SIG-M5 (cell line): ENCODE measurements around the gene AARS2.

Source experiments
- DNase-seq: peaks from one replicate; lab custom pipeline; 2025; lab: John Stamatoyannopoulos, UW

AARS2 gene

DNA sequence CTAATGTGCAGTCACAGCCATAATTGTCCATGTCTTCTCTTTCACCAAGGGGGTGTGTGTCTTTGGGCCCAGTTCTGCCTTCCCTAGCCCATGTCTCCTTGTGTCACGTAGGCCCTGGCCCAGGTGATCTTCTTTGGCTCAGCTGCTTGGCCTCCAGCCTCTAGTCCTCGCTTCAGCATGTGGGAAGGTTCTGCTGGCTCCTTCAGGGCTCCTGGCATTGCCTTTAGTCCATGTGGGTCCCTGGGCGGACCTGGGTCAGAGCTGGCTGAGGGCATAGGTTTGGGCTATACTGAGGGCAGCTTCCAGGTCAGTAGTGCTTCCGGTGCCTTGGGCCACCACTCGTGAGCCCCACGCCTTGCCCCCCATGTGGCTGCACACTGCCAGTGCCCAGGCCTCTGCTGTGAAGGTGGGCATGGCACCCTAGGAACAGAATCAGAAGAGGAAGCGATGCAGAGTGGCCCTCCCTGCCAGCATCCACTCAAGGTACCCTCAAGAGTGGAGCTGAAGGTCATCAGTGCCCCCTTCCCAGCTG is 12.8 kb downstream of the AARS2 start:
- no peak for DNase-seq

DNA sequence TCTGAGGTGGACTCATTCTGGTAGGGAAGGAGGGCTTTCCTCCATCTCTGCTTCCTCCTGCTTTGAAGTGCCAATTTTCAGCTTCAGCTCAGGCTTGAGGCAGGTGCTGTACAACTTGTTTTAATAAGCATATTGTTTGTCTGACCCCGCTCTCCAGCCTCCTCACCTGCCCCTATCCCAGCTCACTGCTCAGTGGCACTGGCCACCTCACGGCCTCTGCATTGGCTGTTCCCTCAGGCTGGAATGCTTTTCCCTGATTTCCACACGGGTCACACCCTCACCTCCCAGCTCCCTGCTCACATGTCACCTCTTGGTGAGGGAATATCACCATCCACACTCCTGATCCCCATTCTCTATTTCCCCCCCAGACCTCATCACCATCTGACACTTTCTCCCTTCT is 14.3 kb downstream of the AARS2 start:
- no peak for DNase-seq

- DNase-seq, result no peak
Measured at GRCh38 chr6:44298055-44298803, 14.9 kb downstream of the AARS2 start.

DNA sequence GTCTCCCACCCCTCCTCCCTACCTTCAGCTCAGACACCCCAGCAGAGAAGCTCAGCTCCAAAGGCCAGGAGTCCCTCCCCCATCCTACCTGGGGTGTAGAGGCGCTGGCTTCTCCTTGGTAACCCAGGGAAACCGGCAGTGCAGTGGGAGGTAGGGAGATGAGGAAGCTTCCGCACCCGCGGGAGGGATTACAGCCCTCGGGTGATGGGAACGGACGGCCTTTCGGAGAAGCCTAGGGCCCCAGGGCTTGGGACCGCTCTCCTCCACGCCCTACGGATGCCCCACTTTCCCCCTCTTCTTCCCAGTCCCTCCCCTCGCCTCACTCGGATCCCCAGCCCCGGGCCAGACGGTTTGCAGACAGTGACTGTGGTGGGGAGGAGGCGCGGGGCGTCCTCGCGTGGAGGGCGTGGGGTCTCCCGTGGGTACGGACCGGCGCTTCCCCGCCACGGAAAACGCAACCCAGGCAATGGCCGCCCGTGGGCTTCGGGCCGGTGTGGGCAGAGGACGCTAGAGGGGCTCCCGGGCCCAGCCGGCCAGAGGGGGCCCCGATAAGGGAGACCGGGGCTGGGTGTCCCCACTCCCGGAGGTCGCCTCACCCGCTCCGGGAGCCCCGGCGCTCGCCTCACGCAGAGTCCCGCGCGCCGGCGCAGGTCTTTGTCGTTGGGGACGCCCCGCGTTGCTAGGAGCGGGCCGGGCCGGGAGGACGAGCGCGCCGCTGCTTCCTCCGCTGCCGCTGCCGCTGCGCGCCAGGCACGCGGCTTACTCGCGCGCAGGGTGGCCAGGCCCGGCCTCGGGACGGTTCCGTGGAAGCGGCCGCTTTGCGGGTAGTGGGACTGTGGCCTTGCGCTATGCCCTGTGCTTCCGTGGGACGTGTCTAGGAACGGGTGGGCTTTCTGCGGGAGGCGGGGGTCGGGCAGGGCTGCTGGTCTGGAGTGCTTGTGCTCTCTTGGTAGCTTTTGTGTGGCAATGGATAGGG is 15.8 kb downstream of the AARS2 start:
- DNase-seq, result no peak

GRCh38 chr6:44294832-44295791 is 18.0 kb downstream of the AARS2 start:
- no peak for DNase-seq

GRCh38 chr6:44292661-44293365 is 20.3 kb downstream of the AARS2 start:
- DNase-seq, result no peak

- no peak for DNase-seq
Measured at GRCh38 chr6:44291841-44292240, 21.3 kb downstream of the AARS2 start.

DNA sequence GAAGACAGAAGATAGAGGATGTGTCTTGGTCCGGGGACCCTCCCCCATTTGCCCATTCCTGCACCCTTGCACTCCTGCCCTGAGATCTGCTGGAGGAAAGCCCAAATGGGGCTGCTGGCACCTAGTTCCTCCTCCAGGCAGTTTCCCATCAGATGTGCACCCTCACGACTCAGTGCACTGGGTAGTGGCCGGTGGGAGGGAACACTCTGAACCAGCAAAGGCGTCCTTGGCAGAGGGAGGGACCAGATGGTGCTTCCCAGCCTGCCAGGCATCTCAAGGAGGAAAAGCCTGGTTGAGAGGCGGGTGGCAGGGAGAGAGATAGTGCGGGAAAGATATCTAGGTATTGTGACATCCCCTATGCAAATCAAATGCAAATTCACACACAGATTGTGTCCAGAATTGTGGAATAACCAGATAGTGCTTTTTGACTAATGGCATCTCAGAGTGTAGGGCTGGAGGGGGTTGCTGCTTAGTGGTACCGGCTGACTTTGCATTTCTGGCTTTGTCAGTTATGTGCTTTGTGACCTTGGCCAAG is 23.4 kb downstream of the AARS2 start:
- DNase-seq, result no peak

DNA sequence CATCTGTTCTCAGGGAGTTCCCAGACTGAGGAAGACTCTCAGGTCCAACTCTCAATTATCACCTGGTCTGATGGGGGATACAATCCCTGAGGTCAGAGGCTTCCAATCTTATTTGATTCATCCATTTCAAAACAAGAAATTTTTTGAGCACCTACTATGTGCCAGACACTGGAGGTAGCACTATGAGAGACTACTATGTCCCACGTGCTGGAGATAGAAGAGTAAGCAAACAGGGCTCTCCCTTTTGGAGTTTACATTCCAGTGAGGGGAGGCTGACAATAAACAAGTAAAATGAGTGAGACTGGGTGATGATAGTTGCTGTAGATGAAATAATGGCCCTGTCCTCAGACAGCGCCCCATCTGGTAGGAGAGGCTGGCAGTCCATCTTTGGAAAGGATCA is 26.4 kb downstream of the AARS2 start:
- no peak for DNase-seq

DNA sequence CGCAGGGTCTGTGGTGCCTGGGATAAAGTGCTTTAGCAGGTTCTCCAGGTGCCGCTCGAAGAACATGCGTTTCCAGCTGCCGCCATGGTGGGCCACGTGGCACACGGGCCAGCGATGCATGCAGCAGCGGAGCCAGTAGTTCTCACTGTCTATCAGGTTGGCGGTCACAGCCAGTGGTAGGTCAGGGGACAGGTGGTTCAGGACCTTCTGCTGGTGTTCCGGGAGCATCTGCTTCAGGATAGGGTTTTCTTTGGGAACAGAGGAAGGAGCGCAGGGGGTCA is 26.9 kb downstream of the AARS2 start:
- DNase-seq, result no peak

DNA sequence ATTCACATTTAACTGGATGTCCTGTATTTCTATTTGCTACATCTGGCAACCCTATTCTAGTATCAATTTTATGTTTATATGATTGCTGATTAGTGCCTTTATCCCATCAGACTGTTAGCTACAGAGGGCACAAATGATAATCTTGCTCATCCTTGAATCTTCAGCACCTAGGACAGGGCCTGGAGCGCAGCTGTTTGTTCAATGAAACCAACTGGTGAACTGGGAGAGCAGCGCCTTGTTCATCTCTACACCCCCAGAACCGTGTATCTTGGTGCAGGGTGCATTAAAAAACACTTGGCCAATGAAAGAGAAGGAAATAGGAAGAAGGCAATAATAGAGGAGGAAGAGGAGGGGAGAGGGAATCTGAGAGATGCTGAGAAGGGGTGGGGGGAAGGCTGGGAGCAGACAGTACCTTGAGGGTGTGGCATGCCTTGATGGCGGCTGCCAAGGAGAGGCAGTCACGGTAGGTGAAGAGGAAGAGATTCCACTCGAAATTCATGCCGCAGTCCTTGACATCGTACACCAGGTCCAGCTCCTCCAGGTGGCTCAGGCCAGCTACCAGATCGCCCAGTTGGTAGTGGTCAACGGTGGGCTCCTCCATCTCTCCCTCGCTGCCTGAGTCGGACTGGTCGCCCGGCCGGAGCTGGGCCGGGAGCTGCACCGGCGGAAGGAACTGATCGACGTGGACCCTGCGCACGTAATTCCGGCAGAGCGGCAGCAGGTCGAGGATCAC is 27.4 kb downstream of the AARS2 start:
- DNase-seq, result no peak

GRCh38 chr6:44284867-44285266 is 28.3 kb downstream of the AARS2 start:
- no peak for DNase-seq

- DNase-seq, result no peak
Measured at GRCh38 chr6:44284121-44284520, 29.0 kb downstream of the AARS2 start.

- no peak for DNase-seq
Measured at GRCh38 chr6:44278774-44279697, 34.1 kb downstream of the AARS2 start.

- no peak for DNase-seq
Measured at GRCh38 chr6:44278315-44278714, 34.8 kb downstream of the AARS2 start.

DNA sequence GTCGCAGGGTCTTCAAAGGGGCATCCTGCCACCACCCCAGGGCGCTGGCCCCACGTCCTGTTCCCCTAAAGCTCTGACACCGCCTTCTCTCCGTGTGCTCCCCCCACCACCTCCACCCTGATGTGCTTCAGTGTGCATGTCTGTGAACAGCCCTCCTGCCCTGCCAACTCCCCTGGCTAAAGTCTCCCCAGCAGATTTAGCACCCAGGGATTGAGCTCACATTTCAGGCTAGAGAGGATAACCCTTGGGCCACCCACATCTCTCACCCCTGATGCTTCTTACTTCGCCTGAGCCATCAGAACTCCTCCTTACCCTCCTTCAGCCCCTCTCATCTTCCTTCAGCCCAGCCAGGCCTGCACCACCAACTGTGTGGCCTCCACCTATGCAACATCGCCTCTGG is 35.4 kb downstream of the AARS2 start:
- no peak for DNase-seq

DNA sequence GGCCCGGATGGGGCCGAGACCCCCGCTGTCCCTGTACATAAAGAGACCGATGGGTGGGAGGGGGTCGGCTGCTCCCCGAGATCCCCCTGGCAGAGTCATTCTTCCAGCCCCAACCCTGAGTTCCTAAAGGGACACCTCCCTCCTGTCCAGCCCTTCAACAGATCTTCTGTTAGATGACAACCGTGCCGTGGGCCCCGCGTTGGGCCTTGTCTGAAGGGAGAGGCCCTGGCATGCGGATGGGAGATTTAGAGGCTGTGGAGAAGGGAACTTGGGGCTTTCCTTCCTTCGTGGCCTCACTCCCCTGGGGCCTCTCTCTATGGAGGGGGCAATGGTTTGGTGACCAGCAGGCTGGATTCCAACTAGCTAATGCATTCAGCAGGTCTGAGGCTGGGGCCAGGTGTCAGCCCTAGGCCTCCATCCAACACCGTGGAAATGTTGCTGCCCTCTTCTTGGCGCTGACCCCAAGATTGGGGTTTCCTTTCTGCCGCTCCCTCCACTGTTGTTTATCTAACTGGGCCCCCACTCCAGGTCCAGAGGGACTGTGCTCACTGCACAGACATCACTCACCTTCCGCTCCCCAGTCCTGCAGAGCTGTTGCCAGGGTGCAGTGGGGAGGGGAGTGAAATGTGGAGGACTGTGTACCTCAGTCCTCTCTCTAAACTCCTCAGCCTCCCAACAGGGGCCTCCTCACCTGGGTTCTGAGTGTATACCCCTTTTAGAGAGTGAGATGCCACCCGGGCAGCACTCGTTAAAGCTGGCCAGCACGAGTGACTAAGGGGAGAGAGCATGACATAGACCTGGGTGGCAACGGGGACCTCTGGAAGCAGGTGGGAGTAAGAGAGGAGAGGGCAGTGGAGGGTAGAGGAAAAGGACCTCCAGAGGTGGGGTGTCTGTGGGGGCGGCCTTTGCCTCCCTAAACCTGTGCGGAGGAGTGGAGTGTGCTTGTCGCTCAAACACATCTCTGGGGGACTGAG is 36.2 kb downstream of the AARS2 start:
- DNase-seq, result no peak
